Measurements from ENCODE around the gene CPEB2.

The CPEB2 gene

GRCh38 chr4:15007201-15007600, 4.9 kb downstream of the CPEB2 start:
- TF ChIP-seq, protein P1, sequence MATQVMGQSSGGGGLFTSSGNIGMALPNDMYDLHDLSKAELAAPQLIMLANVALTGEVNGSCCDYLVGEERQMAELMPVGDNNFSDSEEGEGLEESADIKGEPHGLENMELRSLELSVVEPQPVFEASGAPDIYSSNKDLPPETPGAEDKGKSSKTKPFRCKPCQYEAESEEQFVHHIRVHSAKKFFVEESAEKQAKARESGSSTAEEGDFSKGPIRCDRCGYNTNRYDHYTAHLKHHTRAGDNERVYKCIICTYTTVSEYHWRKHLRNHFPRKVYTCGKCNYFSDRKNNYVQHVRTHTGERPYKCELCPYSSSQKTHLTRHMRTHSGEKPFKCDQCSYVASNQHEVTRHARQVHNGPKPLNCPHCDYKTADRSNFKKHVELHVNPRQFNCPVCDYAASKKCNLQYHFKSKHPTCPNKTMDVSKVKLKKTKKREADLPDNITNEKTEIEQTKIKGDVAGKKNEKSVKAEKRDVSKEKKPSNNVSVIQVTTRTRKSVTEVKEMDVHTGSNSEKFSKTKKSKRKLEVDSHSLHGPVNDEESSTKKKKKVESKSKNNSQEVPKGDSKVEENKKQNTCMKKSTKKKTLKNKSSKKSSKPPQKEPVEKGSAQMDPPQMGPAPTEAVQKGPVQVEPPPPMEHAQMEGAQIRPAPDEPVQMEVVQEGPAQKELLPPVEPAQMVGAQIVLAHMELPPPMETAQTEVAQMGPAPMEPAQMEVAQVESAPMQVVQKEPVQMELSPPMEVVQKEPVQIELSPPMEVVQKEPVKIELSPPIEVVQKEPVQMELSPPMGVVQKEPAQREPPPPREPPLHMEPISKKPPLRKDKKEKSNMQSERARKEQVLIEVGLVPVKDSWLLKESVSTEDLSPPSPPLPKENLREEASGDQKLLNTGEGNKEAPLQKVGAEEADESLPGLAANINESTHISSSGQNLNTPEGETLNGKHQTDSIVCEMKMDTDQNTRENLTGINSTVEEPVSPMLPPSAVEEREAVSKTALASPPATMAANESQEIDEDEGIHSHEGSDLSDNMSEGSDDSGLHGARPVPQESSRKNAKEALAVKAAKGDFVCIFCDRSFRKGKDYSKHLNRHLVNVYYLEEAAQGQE (IDR thresholded peaks at IDR 0.05; ENCODE audit: insufficient read depth in 1 of 2, low read depth in 2 of 2, low read length in 2 of 2), result no peak
- TF ChIP-seq SIN3A (IDR thresholded peaks at IDR 0.05; ENCODE audit: borderline replicate concordance, insufficient read depth, low read length), result no peak
- no peak for TF ChIP-seq POLR2AphosphoS5 (IDR thresholded peaks at IDR 0.05; ENCODE audit: low read depth, low read length)
- TF ChIP-seq FOXP2 (optimal IDR thresholded peaks at IDR 0.05; ENCODE audit: borderline replicate concordance, extremely low read depth, extremely low read length, insufficient read depth), result no peak
- no peak for TF ChIP-seq TAF1 (IDR thresholded peaks at IDR 0.05; ENCODE audit: borderline replicate concordance, insufficient read depth, low read length)

- TF ChIP-seq, protein P1 (IDR thresholded peaks at IDR 0.05; ENCODE audit: insufficient read depth in 1 of 2, low read depth in 2 of 2, low read length in 2 of 2), result no peak
- TF ChIP-seq SIN3A (IDR thresholded peaks at IDR 0.05; ENCODE audit: borderline replicate concordance, insufficient read depth, low read length), result no peak
- TF ChIP-seq POLR2AphosphoS5 (IDR thresholded peaks at IDR 0.05; ENCODE audit: low read depth, low read length), result no peak
- TF ChIP-seq FOXP2 (optimal IDR thresholded peaks at IDR 0.05; ENCODE audit: borderline replicate concordance, extremely low read depth, extremely low read length, insufficient read depth), result no peak
- TF ChIP-seq TAF1 (IDR thresholded peaks at IDR 0.05; ENCODE audit: borderline replicate concordance, insufficient read depth, low read length), result no peak
These were observed 7.8 kb downstream of the CPEB2 start for GRCh38 chr4:15010038-15010585.

GRCh38 chr4:15011166-15011565, 8.9 kb downstream of the CPEB2 start:
- no peak for TF ChIP-seq FOXP2 (optimal IDR thresholded peaks at IDR 0.05; ENCODE audit: borderline replicate concordance, extremely low read depth, extremely low read length, insufficient read depth)
- TF ChIP-seq TAF1 (IDR thresholded peaks at IDR 0.05; ENCODE audit: borderline replicate concordance, insufficient read depth, low read length), result no peak
- no peak for TF ChIP-seq POLR2AphosphoS5 (IDR thresholded peaks at IDR 0.05; ENCODE audit: low read depth, low read length)
- TF ChIP-seq SIN3A (IDR thresholded peaks at IDR 0.05; ENCODE audit: borderline replicate concordance, insufficient read depth, low read length), result no peak
- TF ChIP-seq, protein P1 (IDR thresholded peaks at IDR 0.05; ENCODE audit: insufficient read depth in 1 of 2, low read depth in 2 of 2, low read length in 2 of 2), result no peak

- TF ChIP-seq FOXP2 (optimal IDR thresholded peaks at IDR 0.05; ENCODE audit: borderline replicate concordance, extremely low read depth, extremely low read length, insufficient read depth), result no peak
- TF ChIP-seq, protein P1 (IDR thresholded peaks at IDR 0.05; ENCODE audit: insufficient read depth in 1 of 2, low read depth in 2 of 2, low read length in 2 of 2), result no peak
- TF ChIP-seq SIN3A (IDR thresholded peaks at IDR 0.05; ENCODE audit: borderline replicate concordance, insufficient read depth, low read length), result no peak
- no peak for TF ChIP-seq TAF1 (IDR thresholded peaks at IDR 0.05; ENCODE audit: borderline replicate concordance, insufficient read depth, low read length)
- no peak for TF ChIP-seq POLR2AphosphoS5 (IDR thresholded peaks at IDR 0.05; ENCODE audit: low read depth, low read length)
These were observed 9.9 kb downstream of the CPEB2 start for GRCh38 chr4:15012017-15012788.

All from PFSK-1 (cell line).